Stimulated activated CD4-positive, alpha-beta T cell treated with anti-CD3 and anti-CD28 coated beads, Interleukin-1b, Interleukin-23, amount 100 ng/mL, for 24 hours (primary cell): ENCODE results near the gene SUGCT.

Experiments used
- DNase-seq, 4 experiments: peaks; one replicate each; pipeline ENCODE4 v3.0.0-alpha.2; 2020; ENCODE audit warnings: low read depth in 4 of 4, low spot score in 1 of 4

Gene SUGCT

DNA sequence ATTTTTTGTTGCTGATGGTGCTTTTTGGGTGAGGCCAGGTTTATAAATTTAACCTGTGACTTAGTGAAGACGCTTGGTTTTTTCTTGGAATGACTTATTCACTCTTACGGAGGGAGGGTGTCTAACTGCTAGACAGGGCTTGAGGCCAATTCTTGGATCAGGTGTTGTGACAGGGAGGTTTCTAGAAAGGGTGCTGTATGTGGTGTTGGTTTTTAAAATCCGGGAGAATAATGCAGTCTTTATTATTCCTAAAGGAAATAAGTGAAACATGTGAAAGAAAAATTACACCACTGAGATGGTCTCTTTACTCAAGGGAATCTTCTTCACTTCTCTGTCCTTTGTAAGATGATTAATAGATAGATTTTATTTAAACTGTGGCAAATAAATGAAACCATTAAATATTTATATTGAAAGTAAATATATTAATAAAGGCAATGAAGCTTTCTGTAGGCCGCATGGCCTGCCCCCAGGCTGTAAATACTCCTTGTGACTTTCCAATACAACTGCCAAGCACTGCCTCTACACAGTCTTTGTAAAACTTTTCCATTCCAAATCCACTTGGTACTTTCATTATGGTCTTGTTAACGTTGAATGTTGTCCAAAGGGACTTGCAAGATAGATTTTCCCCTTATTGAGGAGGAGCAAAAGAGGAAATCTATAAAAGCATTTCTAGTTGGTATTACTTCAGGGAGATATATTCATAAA is 323.1 kb downstream of the SUGCT start:
- no peak for DNase-seq

DNA sequence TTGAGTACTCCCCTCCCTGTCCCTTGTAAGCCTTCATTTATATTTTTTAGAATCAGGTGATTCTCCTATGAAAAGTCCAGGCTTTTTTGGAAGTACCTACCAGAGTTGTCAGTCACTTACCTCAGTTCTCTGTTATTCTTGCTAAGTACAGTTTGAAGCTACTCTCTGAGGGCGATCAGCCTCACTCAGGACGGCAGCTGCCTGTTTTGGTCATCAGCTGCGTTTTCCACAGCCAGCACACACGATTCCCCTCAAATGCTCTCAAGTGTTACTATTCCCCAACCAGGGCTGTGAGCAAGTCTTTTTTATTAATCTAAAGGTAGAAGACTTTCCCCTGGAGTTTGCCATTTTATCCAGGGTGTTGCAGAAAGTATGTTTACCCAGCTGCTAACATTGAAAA is 328.6 kb downstream of the SUGCT start:
- no peak for DNase-seq

DNA sequence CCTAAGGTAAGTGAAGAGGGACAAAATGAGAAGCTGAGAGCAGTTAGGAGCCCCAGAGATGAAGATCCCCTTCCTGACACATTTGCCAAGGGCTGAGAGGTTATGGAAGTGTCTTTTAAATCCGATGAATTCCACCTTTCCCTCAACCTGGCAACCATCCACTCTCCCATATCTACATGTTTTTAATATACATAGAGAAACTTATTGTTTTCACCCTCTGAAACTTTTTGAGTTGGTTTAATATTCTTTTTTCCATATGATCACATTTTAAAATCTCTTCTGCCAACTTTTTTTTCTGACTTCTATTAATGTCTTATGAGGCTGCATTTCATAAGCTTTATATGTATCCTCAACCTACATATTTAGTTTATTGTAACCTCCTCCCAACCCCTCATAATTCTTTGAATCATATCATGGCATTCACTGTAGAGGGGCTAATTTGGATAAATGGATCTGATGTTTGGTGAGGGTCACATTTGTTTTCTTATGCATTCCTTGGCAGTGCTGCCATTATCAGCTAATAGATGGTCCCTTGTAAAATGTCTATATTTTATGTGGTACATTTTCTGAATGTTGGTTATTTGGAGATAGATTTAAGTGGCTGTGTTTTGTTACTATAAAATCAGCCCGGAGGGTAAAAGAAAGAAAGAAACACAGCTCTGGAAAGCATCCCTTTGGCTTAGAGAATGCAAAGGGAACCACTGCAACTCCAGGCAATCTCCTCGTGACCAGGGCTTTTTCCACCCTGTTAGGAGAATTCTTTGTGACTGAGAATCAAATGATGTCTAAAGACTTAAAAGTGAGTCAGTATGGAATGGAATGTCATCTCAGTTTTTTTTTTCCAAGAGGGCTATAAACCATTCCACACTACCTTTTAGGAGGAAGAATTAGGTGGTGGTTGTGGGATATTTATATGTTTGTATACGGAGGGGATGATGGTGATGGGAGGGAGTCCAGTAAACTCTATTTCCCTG is 334.4 kb downstream of the SUGCT start:
- DNase-seq, result no peak

DNA sequence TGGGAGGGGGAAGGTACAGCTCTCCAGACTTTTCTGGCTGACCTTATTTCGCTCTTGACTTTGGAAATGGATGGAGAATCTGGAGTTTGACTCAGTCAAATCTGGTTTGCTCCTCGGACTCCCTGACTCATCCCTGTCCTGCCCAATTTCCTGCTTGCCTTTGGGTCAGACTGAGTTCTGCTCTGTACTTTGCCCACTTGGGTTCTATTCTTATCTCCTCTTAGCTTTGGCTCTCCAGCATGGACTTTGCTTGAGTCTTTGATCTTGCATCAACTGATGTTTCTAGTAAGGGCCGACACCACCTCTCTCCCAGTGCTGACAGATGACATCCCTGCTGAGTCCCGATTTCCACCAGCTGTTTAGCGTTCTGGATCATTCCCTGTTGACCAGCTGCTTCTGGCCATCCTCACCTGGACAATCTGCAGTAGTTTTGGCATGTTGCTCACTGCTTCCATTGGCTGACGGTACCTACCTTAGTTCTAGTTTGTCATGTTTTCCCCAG is 335.3 kb downstream of the SUGCT start:
- no peak for DNase-seq

DNA sequence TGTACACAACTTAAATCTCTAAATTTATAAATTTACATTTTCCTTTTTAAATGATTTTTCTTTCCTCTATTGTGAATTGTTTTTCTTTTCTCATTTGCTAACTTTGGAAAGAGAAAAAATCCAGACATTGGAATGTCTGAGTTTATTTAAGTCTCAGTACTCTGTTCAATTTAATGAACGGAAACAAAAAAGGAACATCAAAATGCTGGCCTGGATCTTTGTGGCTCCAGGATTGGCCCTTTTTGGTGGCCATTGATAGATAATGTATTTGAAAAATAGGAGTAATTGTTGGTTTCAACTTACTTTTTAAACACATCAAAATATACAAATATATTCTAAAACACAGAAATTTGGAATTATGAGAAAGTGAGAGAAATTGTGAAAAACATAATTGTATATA is 336.0 kb downstream of the SUGCT start:
- no peak for DNase-seq

GRCh38 chr7:40471891-40472290 is 337.1 kb downstream of the SUGCT start:
- DNase-seq, result no peak

GRCh38 chr7:40474790-40475680 is 340.2 kb downstream of the SUGCT start:
- DNase-seq, result no peak

- DNase-seq, result no peak
These were observed 340.8 kb downstream of the SUGCT start for GRCh38 chr7:40475681-40475982.

DNA sequence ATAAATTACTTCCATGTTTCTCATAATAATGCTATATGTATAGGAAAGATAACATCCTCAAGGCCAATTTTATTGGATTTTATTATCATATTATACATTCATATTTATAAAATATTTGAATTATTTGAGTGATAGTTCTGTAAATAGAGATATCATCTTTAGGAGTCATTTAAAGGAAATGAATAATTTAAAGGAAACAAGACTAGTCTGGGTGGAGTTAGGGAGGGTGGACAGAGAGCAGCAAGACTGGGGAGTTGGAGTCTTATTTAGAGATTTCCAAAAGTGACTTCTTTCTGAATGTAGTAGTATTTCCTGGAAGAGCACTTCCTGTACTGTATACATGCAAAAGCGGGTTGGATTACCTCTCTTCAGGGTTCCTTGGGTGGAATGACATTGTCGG is 342.3 kb downstream of the SUGCT start:
- DNase-seq, result no peak

DNA sequence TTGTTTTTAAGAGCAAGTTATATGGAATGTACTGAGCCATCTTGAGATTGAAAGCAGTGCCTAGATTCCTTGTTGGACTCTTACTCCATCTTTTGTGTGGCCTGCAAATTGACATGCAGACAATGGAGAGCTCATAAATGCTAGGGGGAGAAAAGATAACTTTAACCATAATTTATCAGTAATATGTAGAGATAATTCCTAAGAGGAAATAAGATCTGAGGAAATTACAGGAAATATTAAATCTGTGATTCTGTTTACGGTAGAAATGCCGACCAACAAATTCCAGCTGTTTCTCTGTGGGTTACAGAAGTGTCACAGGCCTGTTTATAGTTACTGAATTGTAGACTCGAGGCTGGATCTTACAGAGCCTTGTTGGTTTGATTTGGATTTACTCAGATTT is 348.0 kb downstream of the SUGCT start:
- DNase-seq, result no peak

GRCh38 chr7:40483630-40484029 is 348.8 kb downstream of the SUGCT start:
- DNase-seq, result no peak

DNA sequence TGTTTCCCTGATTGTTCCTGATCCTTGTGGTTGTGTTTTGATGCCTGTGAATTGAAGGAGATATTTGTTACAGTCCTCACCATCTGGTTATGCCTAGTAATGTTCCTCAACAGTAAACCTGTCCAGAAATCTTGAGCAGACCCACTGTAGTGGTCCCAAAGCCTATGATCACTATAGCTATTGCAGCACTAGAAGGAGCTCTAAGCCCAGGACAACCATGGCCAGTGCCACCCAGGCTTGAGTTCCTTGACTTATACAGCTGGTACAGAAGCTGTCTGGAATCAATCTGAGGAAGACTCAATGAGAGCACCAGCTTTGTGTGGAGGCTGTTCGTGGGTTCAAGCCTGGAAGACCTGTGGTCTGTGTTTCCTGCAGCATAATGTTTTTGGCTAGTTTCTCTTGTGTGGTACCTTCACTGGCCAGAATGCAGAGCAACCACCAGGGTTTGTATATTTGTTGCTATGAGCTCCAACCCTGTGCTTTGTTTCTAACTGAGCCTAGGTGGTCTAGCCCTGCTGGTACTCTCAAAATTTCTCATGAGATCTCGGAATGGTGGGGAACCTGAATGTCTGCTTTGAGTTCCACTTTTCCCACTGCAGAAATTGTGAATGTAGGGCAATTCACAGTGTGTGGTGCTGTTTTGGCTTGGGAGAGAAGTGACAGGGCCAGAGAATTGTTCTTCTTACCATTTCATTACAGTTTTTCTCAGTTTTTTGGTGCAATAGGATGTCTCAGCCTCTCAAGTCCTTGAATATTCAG is 355.2 kb downstream of the SUGCT start:
- no peak for DNase-seq

DNA sequence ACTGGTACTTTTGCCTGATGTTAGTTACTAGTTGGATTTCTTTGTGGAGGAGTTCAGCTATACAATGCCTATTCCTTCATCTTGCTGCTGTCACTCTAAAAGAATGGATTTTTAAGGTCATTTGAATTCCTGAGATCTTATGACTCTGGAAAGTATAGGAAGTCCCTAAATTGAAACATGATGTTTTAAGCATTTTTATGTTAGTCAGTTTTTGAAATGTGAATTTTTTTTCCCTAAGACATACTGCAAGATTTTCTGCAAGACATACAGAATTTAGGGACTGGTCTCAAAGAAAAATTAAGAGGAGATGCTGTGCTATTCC is 355.8 kb downstream of the SUGCT start:
- no peak for DNase-seq

DNA sequence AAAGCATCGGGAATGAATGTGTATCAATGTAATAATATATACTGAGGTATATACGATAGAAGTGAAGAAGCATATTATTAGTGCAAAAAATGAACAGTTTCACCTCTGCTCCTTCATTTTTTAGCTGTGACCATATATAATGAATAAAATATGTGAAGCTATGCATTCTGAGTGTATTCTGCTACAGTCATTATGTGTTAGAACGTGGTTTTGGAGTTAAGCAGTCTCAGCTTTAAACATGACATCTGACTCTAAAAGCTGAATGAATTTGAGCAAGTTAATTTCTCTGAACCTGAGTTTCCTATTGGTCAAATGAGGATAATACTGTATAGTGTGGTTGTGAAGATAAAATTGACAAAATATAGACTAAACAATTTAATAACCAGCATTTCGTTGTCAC is 358.1 kb downstream of the SUGCT start:
- no peak for DNase-seq

- no peak for DNase-seq
These were observed 358.8 kb downstream of the SUGCT start for GRCh38 chr7:40493609-40494051.

DNA sequence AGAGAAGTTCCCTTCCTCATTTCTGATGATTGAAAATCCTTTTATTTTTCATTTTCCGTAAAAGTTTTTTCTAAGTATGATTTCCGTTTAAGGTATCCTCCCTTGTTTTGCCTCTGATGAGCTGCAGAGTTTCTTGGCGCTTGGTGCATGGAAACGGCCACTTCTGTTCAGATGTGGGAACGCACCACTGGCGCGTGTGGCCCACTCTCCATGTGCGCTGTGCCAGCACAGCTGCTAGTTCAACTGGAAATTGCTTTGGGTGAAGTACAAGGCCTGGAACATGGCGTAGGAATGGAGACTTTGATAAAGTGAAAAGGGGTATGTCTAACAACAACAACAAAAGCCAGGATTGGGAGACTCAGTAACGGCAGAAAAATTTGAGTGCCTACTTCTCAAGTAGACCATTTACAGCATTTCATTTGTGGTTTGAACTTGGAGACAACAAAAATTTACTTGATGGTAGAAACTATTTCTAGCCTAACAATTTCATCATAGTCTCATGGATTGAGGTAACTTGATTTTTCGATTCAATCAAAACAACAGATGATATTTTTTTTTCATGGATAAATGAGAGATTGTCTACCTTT is 364.2 kb downstream of the SUGCT start:
- no peak for DNase-seq

DNA sequence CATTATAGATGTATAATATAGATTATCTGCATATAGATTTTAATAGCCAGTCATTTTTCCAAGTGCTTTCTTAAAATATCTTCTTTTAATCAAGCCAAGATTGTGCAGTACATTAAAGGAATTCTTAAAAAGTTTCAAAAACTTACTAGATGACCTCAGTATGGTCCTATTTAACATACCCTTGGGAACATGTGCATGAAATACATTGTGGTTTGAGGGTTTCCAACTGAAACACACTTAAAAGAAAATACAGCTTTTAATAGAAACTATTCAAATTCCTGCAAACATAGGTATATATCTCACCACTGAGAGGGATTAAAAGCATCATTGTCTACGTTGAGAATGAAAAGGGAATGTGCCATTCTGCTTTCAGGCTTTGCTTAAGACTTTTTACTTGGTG is 364.9 kb downstream of the SUGCT start:
- DNase-seq, result no peak

- no peak for DNase-seq
These were observed 365.4 kb downstream of the SUGCT start for GRCh38 chr7:40500219-40500618.

- DNase-seq, result no peak
These were observed 367.6 kb downstream of the SUGCT start for GRCh38 chr7:40502359-40502758.

GRCh38 chr7:40506158-40506557 is 371.4 kb downstream of the SUGCT start:
- no peak for DNase-seq
